ENCODE results near the gene DDX1. TPM values are rescaled to one million over a fixed set of nuclear protein-coding genes. Genes with fewer than 3 reads are reported as not detected.

Gene DDX1
- total RNA-seq, 1 experiment from 2014 or later: 115 TPM

DNA sequence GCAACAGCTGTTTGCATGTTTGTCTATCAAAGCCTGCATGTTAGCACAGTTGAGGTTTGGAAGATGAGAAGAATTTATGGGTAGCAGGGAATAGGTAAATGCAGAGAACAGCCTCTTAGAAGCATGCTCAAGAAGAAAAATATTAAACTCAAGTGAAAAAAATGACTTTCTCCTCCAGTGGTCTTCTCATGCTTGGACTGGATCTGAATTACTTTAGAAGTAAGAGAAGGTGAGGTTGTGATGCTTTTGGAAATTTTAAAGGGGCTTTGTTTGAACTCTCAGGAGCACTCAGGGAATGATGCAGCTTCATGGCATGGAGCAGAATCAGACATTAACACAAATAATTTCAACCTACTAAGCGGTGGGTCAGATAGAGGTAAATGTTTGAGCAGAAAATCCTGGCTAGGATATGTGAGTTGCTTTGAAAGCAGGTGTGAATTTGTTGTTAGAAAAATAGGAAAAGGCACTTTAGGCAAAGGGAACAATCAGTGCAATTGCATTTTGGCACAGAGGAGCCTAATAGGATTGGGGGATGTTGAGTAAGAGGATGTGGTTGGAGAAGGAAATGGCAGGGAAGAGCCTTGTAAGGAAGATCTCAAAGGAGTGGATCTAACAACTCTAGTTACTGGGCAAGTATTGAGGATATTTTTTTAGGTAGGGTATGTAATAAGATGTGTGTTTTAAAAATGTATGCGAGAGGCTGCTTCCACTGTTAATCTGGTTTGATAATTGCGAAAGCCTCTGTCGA, 76.3 kb downstream of the DDX1 start:
- no peak overlapping the region for H3K4me3 Mint-ChIP-seq
- TF ChIP-seq, protein P1, sequence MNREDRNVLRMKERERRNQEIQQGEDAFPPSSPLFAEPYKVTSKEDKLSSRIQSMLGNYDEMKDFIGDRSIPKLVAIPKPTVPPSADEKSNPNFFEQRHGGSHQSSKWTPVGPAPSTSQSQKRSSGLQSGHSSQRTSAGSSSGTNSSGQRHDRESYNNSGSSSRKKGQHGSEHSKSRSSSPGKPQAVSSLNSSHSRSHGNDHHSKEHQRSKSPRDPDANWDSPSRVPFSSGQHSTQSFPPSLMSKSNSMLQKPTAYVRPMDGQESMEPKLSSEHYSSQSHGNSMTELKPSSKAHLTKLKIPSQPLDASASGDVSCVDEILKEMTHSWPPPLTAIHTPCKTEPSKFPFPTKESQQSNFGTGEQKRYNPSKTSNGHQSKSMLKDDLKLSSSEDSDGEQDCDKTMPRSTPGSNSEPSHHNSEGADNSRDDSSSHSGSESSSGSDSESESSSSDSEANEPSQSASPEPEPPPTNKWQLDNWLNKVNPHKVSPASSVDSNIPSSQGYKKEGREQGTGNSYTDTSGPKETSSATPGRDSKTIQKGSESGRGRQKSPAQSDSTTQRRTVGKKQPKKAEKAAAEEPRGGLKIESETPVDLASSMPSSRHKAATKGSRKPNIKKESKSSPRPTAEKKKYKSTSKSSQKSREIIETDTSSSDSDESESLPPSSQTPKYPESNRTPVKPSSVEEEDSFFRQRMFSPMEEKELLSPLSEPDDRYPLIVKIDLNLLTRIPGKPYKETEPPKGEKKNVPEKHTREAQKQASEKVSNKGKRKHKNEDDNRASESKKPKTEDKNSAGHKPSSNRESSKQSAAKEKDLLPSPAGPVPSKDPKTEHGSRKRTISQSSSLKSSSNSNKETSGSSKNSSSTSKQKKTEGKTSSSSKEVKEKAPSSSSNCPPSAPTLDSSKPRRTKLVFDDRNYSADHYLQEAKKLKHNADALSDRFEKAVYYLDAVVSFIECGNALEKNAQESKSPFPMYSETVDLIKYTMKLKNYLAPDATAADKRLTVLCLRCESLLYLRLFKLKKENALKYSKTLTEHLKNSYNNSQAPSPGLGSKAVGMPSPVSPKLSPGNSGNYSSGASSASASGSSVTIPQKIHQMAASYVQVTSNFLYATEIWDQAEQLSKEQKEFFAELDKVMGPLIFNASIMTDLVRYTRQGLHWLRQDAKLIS (CRISPR knock-in tag; IDR thresholded peaks at IDR 0.05; ENCODE audit: borderline replicate concordance): no peak
- TF ChIP-seq ZNF671 (CRISPR knock-in tag; IDR thresholded peaks at IDR 0.05) (no peak), RELA (CRISPR knock-in tag; IDR thresholded peaks at IDR 0.05; ENCODE audit: borderline replicate concordance) (no peak), ATF1 (CRISPR knock-in tag; IDR thresholded peaks at IDR 0.05) (no peak), SOX15 (CRISPR knock-in tag; IDR thresholded peaks at IDR 0.05) (no peak), JAZF1 (CRISPR knock-in tag; IDR thresholded peaks at IDR 0.05) (no peak), NR1H2 (CRISPR knock-in tag; IDR thresholded peaks at IDR 0.05) (no peak), TEAD4 (CRISPR knock-in tag; IDR thresholded peaks at IDR 0.05) (no peak), CREB1 (CRISPR knock-in tag; IDR thresholded peaks at IDR 0.05) (no peak), ELF4 (CRISPR knock-in tag; IDR thresholded peaks at IDR 0.05; ENCODE audit: low read depth) (no peak), ZNF416 (CRISPR knock-in tag; IDR thresholded peaks at IDR 0.05) (no peak), ZNF423 (CRISPR knock-in tag; IDR thresholded peaks at IDR 0.05) (no peak), GABPB1 (CRISPR knock-in tag; IDR thresholded peaks at IDR 0.05) (no peak)
- TF ChIP-seq, protein P2, sequence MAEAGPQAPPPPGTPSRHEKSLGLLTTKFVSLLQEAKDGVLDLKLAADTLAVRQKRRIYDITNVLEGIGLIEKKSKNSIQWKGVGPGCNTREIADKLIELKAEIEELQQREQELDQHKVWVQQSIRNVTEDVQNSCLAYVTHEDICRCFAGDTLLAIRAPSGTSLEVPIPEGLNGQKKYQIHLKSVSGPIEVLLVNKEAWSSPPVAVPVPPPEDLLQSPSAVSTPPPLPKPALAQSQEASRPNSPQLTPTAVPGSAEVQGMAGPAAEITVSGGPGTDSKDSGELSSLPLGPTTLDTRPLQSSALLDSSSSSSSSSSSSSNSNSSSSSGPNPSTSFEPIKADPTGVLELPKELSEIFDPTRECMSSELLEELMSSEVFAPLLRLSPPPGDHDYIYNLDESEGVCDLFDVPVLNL (CRISPR knock-in tag; IDR thresholded peaks at IDR 0.05; ENCODE audit: borderline replicate concordance, low read depth): no peak
- TF ChIP-seq, protein P3, sequence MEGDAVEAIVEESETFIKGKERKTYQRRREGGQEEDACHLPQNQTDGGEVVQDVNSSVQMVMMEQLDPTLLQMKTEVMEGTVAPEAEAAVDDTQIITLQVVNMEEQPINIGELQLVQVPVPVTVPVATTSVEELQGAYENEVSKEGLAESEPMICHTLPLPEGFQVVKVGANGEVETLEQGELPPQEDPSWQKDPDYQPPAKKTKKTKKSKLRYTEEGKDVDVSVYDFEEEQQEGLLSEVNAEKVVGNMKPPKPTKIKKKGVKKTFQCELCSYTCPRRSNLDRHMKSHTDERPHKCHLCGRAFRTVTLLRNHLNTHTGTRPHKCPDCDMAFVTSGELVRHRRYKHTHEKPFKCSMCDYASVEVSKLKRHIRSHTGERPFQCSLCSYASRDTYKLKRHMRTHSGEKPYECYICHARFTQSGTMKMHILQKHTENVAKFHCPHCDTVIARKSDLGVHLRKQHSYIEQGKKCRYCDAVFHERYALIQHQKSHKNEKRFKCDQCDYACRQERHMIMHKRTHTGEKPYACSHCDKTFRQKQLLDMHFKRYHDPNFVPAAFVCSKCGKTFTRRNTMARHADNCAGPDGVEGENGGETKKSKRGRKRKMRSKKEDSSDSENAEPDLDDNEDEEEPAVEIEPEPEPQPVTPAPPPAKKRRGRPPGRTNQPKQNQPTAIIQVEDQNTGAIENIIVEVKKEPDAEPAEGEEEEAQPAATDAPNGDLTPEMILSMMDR (IDR thresholded peaks at IDR 0.05): no peak
- TF ChIP-seq, protein P4, sequence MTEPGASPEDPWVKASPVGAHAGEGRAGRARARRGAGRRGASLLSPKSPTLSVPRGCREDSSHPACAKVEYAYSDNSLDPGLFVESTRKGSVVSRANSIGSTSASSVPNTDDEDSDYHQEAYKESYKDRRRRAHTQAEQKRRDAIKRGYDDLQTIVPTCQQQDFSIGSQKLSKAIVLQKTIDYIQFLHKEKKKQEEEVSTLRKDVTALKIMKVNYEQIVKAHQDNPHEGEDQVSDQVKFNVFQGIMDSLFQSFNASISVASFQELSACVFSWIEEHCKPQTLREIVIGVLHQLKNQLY (CRISPR knock-in tag; IDR thresholded peaks at IDR 0.05): no peak
- TF ChIP-seq, protein P5, sequence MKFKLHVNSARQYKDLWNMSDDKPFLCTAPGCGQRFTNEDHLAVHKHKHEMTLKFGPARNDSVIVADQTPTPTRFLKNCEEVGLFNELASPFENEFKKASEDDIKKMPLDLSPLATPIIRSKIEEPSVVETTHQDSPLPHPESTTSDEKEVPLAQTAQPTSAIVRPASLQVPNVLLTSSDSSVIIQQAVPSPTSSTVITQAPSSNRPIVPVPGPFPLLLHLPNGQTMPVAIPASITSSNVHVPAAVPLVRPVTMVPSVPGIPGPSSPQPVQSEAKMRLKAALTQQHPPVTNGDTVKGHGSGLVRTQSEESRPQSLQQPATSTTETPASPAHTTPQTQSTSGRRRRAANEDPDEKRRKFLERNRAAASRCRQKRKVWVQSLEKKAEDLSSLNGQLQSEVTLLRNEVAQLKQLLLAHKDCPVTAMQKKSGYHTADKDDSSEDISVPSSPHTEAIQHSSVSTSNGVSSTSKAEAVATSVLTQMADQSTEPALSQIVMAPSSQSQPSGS (CRISPR knock-in tag; IDR thresholded peaks at IDR 0.05; ENCODE audit: borderline replicate concordance, low read depth): no peak
- TF ChIP-seq, protein P6, sequence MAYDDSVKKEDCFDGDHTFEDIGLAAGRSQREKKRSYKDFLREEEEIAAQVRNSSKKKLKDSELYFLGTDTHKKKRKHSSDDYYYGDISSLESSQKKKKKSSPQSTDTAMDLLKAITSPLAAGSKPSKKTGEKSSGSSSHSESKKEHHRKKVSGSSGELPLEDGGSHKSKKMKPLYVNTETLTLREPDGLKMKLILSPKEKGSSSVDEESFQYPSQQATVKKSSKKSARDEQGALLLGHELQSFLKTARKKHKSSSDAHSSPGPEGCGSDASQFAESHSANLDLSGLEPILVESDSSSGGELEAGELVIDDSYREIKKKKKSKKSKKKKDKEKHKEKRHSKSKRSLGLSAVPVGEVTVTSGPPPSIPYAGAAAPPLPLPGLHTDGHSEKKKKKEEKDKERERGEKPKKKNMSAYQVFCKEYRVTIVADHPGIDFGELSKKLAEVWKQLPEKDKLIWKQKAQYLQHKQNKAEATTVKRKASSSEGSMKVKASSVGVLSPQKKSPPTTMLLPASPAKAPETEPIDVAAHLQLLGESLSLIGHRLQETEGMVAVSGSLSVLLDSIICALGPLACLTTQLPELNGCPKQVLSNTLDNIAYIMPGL (CRISPR knock-in tag; IDR thresholded peaks at IDR 0.05): no peak
- TF ChIP-seq, protein P7, sequence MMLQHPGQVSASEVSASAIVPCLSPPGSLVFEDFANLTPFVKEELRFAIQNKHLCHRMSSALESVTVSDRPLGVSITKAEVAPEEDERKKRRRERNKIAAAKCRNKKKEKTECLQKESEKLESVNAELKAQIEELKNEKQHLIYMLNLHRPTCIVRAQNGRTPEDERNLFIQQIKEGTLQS (CRISPR knock-in tag; conservative IDR thresholded peaks at IDR 0.05): no peak
- CTCF ChIA-PET: interaction anchor here (1.4 to 3.0 kb wide), 2 partner anchors 29 to 80 kb away, joined by 3 to 13 read pairs; no protein-coding TSS in a partner anchor
- H3K27me3 Mint-ChIP-seq (ENCODE audit: low read depth): no peaks in the 10 kb centered on the region; the same call in 1 of the 2 replicates
- peaks cover 11% of the 10 kb centered on the region for H3K4me1 Mint-ChIP-seq
- DNase-seq (ENCODE audit: low spot score) (no peak), ATAC-seq (no peak)
- H3K27ac Mint-ChIP-seq: no peak overlapping the region
- H3K36me3 Mint-ChIP-seq: no peaks in the 10 kb centered on the region; the same call in 1 of the 2 replicates
- POLR2A ChIA-PET: no interaction called here
- H3K9me3 Mint-ChIP-seq: peaks cover 21% of the 10 kb centered on the region

Data from WTC11 (cell line).